D721Med (cell line): ENCODE data around the gene C1RL.

Experiments used
- DNase-seq: peaks from one replicate; pipeline ENCODE4 v3.0.0; 2011; ENCODE audit warnings: low spot score; ENCODE audit not compliant: insufficient read length
- FAIRE-seq: peaks from 2 replicates; lab custom pipeline; 2011; peaks lifted over from hg19 to GRCh38; lab: Jason Lieb, UNC
- CTCF ChIP-seq: IDR thresholded peaks from 2 replicates; pipeline ENCODE4 v1.5.1; 2012; ENCODE audit warnings: mild to moderate bottlenecking, control low read depth; ENCODE audit not compliant: insufficient read depth; ENCODE audit errors: missing control alignments

Gene C1RL

DNA sequence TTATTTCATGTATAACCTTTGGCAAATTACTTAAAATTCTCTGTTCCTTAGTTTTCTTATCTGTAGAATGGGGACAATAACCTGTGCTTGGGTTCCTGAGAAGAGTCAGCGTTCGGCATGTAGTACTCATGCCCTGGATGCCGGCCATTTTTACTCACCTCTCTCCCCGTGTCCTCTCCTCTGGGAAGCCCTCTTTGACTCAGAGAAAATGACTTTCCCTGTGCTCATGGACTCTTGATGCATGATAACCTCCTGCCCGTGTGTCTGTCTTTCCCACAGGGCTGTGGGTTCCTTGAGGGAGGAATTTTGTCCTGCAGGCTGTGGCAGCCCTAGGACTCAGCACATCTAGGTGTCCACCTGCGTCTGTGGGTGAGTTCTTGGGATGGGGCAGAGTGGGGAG is 5.8 kb upstream of the C1RL start:
- FAIRE-seq (no peak), DNase-seq (no peak)
- no peak for TF ChIP-seq CTCF

GRCh38 chr12:7114008-7114407 is 5.0 kb upstream of the C1RL start:
- TF ChIP-seq CTCF: no peak
- FAIRE-seq: no peak
- no peak for DNase-seq

GRCh38 chr12:7113389-7113871 is 4.4 kb upstream of the C1RL start:
- FAIRE-seq (peak; percentile 35), DNase-seq (no peak)
- peak; percentile 41 for TF ChIP-seq CTCF

- no peak for FAIRE-seq
Observed at GRCh38 chr12:7112041-7112440, 3.0 kb upstream of the C1RL start.

DNA sequence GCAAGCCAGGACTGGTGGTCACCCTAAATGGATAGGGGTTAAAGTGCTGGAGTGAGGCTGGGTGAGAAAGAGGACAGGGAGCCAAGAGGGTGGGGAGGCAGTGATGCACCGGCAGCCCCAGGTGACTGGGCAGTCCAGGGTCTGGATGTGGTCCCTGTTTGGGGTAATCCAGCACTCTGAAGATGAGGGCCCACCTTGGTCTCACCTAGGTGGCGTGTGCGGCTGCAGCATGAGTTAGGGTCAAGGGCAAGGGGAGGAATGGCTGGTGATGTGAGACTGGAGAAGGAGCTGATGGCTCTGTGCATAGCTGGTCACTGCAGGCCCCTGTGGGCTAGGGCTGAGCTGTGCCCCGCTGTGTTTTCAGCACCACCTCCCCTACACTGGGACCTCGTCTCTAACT is 1.6 kb upstream of the C1RL start:
- DNase-seq: no peak
- TF ChIP-seq CTCF: no peak
- no peak for FAIRE-seq

More at GRCh38 chr12:7112041-7112440, 3.0 kb upstream of the C1RL start:
- DNase-seq: no peak
- TF ChIP-seq CTCF: no peak

DNA sequence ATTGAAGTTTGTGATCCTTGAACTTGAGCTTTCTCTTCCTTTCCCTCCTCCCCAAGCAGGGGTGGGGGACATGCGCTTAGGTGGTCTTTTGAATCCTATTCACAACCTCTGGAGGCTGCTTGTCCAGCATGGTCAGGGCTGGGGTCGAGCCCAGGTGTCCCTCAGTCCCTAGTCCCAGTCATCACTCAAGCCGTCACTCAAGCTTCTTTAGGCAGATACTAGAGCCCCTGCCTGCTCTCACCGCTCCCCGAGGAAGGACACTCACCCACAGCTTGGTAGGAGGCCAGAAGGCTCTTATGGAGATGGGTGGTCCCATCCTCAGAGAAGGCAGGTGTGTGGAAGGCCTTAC is 532 bp upstream of the C1RL start:
- no peak for FAIRE-seq
- DNase-seq: no peak
- TF ChIP-seq CTCF: no peak

DNA sequence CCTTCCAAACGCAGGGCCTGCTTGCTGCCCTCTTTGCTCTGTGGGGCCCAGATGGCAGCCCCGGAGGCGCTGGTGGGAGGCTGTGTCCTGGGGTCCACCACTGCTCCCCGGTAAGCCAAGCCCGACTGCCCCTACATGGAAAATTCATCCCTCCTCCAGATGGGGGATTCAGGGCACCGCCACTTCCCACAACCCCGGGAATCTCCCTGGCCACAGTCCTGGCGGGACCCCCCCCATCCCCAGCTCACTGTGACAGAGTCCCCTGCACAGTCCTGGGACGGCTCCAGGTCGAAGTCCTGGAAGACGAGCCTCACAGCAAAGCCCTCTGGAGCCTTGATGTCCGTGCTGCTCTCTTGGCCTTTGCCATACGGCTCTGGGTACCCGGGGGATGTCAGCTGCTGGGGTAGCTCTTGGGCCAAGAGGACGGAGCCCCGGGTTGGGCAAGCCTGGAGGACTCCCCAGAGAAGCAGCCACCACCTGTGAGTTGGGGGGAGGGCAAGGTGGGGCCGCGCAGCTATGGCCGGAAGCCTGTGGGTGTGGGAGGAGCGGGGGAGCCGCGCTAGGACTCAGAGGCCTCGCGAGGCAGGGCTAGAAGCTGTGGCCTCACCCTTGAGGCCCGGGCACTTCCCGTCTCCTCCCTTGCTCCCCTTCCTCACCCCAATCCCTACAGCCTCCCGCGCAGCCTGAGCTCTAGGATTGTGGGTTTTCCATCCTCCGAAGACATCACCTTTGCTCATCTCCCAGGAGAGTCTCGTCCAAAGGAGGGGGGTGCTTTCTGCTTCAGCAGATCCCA is 815 bp downstream of the C1RL start:
- FAIRE-seq: no peak
- no peak for TF ChIP-seq CTCF
- peak; percentile 5 for DNase-seq
